Spleen (tissue), 11 donors: ENCODE results near the gene PCCA. TPM values are rescaled to one million over a fixed set of nuclear protein-coding genes. Genes with fewer than 3 reads are reported as not detected.

Experiments
- DNase-seq: peaks from one replicate; pipeline ENCODE4 v3.0.0-alpha.2; 2020
- H3K27ac ChIP-seq, 8 donors: fragments of 200-600 bp; sonication (generic) in 7 of 8; 1 replicate in 4 of 8; 2 replicates in 4 of 8; pipeline versions ENCODE4 v1.5.0 to v1.8.0; 2016 to 2021; ENCODE audit warnings: inconsistent platforms in 4 of 8, mild to moderate bottlenecking in 4 of 8, moderate library complexity in 1 of 8
- H3K27me3 ChIP-seq, 7 donors: fragments of 200-600 bp; sonication (generic) in 6 of 7; replicated peaks in 1 of 7; 1 replicate in 4 of 7; 2 replicates in 3 of 7; pipeline versions ENCODE4 v1.5.0 to v1.8.0; 2016 to 2021; ENCODE audit warnings: inconsistent platforms in 3 of 7, mild to moderate bottlenecking in 1 of 7
- H3K36me3 ChIP-seq, 6 donors: fragments of 200-600 bp; sonication (generic) in 5 of 6; 1 replicate in 4 of 6; 2 replicates in 2 of 6; pipeline versions ENCODE4 v1.5.0 to v1.8.0; 2016 to 2021; ENCODE audit warnings: inconsistent platforms in 2 of 6
- H3K4me1 ChIP-seq, 6 donors: fragments of 200-600 bp; sonication (generic) in 5 of 6; 1 replicate in 3 of 6; 2 replicates in 3 of 6; pipeline versions ENCODE4 v1.5.0 to v1.8.0; 2016 to 2021; ENCODE audit warnings: inconsistent platforms in 3 of 6
- H3K4me3 ChIP-seq, 8 donors: fragments of 200-600 bp; sonication (generic) in 7 of 8; 1 replicate in 4 of 8; 2 replicates in 4 of 8; pipeline versions ENCODE4 v1.5.0 to v1.8.0; 2016 to 2021; ENCODE audit warnings: inconsistent platforms in 4 of 8, mild to moderate bottlenecking in 4 of 8, moderate library complexity in 2 of 8
- H3K9me3 ChIP-seq, 8 donors: fragments of 200-600 bp; sonication (generic) in 7 of 8; 1 replicate in 4 of 8; 2 replicates in 4 of 8; pipeline versions ENCODE4 v1.5.0 to v1.8.0; 2016 to 2021; ENCODE audit warnings: inconsistent platforms in 4 of 8
- POLR2A ChIP-seq, 3 donors: fragments of 450-650 bp; IDR thresholded peaks; one replicate each; pipeline ENCODE4 v1.5.1; 2017; ENCODE audit warnings: antibody characterized with exemption in 3 of 3, mild to moderate bottlenecking in 1 of 3
- POLR2AphosphoS5 ChIP-seq, 3 donors: sonication (generic); formaldehyde crosslinking; IDR thresholded peaks; one replicate each; pipeline ENCODE4 v1.5.1; 2017; ENCODE audit warnings: antibody characterized with exemption in 3 of 3
- WGBS, 5 donors: extraction: QIAGEN DNeasy Blood & Tissue Kit in 3 of 5; methylation state at CpG; one replicate each; pipeline versions ENCODE4 v1.1.5 to v1.1.7; 2013 to 2018; 5-methylcytosine and 5-hydroxymethylcytosine counted together
- intact Hi-C: fragments of 100-400 bp; cut with DNase I; formaldehyde crosslinking; loops from one replicate; pipeline ENCODE4 v1.15.0; 2023; ENCODE audit warnings: low total_unique reads
- polyA plus RNA-seq, 3 donors: library from polyadenylated mRNA; stranded (reverse); fragments of 200-250 nt; gene quantifications; one replicate each; pipeline ENCODE4 v1.2.1, GENCODE V29; 2013
- total RNA-seq, 7 donors: library from RNA; depleted of rRNA in 3 of 7; stranded (reverse); fragments of >200 nt in 3 of 7; fragmentation: NEBNext Ultra II Directional in 4 of 7; extraction: Animal tissue kit (Norgen Biotek cat#: 25700) in 4 of 7; gene quantifications; one replicate each; pipeline versions ENCODE4 v1.1.0 to v1.2.1, GENCODE V29; 2016 to 2021
- TF ChIP-seq, protein P1 (sequence below), 11 experiments: fragments of 200-600 bp in 7 of 11; fragments of 450-650 bp in 4 of 11; sonication (generic) in 4 of 11; IDR thresholded peaks in 8 of 11; conservative IDR thresholded peaks in 3 of 11; 1 replicate in 7 of 11; 2 replicates in 4 of 11; pipeline versions ENCODE4 v1.4.0 to v1.8.0; 2016 to 2021; ENCODE audit warnings: antibody characterized with exemption in 11 of 11, inconsistent platforms in 4 of 11, mild to moderate bottlenecking in 1 of 11
- donor health status: healthy with polysubstance abuse.
- donor health status: DM: no; HTN: no; CAD: no; lungs with moderate emphysema.
- donor health status: DM: no; HTN: no; CAD: no.
- donor health status: Bipolar disorder and iron deficiency.
- donor health status: healthy.
- donor health status: DM: no; HTN: no; CAD: no.
- donor health status: DM: yes; HTN: yes; CAD: no.

Gene PCCA
- total and polyA plus RNA-seq, 10 donors, result 9.3 to 54.9 (median 43.9) TPM

DNA sequence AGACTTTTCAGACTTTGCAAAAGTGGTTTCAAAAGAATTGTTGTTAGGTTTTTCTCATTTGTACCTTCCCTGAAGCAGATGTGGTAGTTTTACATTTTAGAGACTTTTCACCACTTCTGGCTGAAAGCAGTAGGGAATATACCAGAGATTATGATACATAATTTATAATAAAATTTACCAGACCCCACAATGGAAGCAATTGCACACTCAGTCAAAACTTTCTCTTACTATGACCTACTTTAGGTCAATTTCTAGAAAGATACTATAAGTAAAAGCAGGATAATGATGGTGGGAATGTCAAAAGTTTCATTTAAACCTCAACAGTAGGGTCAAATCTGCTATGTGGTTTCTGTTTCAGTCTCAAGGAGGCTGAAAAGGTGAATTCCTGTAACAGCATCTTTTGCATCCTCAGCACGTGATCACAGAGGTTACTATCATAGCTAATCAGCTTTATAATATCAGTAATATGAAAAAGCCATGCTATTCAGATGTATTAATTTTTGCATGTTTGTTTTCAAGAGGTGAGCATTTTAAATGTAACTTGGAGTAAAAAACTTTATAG, 26.9 kb downstream of the PCCA start:
- intact Hi-C loops, result no loop called here
- H3K4me3 ChIP-seq, result no peak overlapping the region
- no peaks in the 10 kb centered on the region for H3K4me1 ChIP-seq
- no peak for DNase-seq
- TF ChIP-seq POLR2AphosphoS5 (IDR thresholded peaks at IDR 0.05) (no peak), POLR2A (IDR thresholded peaks at IDR 0.05) (no peak)
- TF ChIP-seq, protein P1, sequence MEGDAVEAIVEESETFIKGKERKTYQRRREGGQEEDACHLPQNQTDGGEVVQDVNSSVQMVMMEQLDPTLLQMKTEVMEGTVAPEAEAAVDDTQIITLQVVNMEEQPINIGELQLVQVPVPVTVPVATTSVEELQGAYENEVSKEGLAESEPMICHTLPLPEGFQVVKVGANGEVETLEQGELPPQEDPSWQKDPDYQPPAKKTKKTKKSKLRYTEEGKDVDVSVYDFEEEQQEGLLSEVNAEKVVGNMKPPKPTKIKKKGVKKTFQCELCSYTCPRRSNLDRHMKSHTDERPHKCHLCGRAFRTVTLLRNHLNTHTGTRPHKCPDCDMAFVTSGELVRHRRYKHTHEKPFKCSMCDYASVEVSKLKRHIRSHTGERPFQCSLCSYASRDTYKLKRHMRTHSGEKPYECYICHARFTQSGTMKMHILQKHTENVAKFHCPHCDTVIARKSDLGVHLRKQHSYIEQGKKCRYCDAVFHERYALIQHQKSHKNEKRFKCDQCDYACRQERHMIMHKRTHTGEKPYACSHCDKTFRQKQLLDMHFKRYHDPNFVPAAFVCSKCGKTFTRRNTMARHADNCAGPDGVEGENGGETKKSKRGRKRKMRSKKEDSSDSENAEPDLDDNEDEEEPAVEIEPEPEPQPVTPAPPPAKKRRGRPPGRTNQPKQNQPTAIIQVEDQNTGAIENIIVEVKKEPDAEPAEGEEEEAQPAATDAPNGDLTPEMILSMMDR (IDR thresholded peaks at IDR 0.05 in 8 of 11, conservative IDR thresholded peaks at IDR 0.05 in 3 of 11), result no peak
- H3K27me3 ChIP-seq, result no peaks in the 10 kb centered on the region
- WGBS, 5 donors, result 60 to 73% (median 68%) methylated on average over 1 of the region's 1 CpG
- no peaks in the 10 kb centered on the region for H3K9me3 ChIP-seq
- H3K27ac ChIP-seq, result no peak overlapping the region
- peaks cover 0 to 56% (median 7%) of the 10 kb centered on the region in 6 donors for H3K36me3 ChIP-seq

DNA sequence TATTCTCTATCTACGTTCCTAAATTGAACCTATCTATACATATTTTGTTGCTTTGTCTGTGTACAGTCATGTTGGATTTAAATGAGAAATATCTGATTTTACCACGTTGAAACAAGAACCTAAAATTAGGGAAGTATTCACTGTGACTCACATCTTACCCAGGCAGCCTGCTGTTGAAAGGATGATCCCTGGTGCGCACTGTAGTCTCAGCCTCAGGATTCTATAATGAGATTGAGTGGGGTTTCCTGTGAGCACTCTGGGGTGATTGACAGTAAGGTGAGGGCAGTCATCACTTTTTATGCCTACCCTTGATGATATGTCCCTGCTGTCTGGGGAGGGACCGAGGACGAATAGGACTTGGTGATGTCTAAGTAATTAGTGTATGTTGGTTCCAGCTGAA, 35.4 kb downstream of the PCCA start:
- WGBS, 5 donors, result 74 to 80% (median 76%) methylated on average over 5 of the region's 5 CpGs
- Histone ChIP-seq H3K36me3 (peaks cover 0 to 37% (median 4%) of the 10 kb centered on the region in 6 donors), H3K27me3 (no peaks in the 10 kb centered on the region), H3K27ac (no peak overlapping the region), H3K4me1 (peaks cover 0 to 4% (median under 1%) of the 10 kb centered on the region in 6 donors), H3K9me3 (peaks cover 0 to 19% (median 14%) of the 10 kb centered on the region in 8 donors), H3K4me3 (no peak overlapping the region)
- DNase-seq, result no peak
- TF ChIP-seq POLR2AphosphoS5 (IDR thresholded peaks at IDR 0.05) (no peak), POLR2A (IDR thresholded peaks at IDR 0.05) (no peak)
- TF ChIP-seq, protein P1 (IDR thresholded peaks at IDR 0.05 in 8 of 11, conservative IDR thresholded peaks at IDR 0.05 in 3 of 11), result no peak
- intact Hi-C loops, result no loop called here

DNA sequence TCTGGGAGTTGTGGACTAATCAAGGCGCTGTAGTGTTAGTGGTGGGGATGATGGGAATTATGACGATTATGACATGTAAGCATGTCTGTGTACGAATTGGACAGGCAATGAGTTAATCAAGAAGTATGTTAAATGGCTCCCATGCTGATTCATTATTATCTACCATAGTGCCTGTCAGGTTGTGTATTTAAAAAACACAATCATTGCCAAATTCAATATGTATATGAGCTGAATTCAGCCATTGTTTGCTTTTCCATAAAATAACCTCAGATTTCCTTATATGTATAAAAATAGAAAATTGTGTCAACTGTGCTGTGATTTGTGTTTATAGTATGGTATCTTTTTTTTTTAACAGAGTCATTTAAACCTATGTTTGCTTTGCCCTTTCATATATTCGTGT, 37.1 kb downstream of the PCCA start:
- 94 to 98% (median 96%) methylated on average over 4 of the region's 4 CpGs for WGBS, 5 donors
- H3K4me3 ChIP-seq, result no peak overlapping the region
- TF ChIP-seq POLR2AphosphoS5 (IDR thresholded peaks at IDR 0.05) (no peak), POLR2A (IDR thresholded peaks at IDR 0.05) (no peak)
- TF ChIP-seq, protein P1 (IDR thresholded peaks at IDR 0.05 in 8 of 11, conservative IDR thresholded peaks at IDR 0.05 in 3 of 11), result no peak
- no peak for DNase-seq
- H3K36me3 ChIP-seq, result peaks cover 0 to 21% (median 4%) of the 10 kb centered on the region in 6 donors
- H3K27me3 ChIP-seq, result no peaks in the 10 kb centered on the region
- H3K4me1 ChIP-seq, result peaks cover 0 to 21% (median 11%) of the 10 kb centered on the region in 6 donors
- H3K27ac ChIP-seq, result no peak overlapping the region
- intact Hi-C loops, result no loop called here
- H3K9me3 ChIP-seq, result peaks cover 0 to 19% (median 14%) of the 10 kb centered on the region in 8 donors

DNA sequence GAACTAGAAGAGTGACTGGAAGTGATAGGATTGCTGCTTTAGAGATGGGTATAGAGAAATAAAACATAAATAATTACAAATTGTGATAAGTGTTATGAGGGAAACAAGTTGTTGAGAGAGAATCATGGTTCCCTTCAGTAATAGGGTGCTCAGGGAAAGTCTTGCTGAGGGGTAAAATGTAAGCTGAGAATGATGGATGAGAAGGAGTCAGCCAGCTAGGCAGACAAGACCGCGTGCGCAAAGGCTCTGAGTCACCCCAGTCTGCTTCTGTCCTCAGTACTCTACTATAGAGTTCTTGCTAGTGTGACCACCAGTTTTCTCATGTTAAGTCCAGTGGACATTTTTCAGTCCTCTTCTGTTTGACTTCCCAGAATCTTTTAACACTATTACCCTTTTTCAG, 39.5 kb downstream of the PCCA start:
- Histone ChIP-seq H3K27me3 (no peaks in the 10 kb centered on the region), H3K9me3 (no peaks in the 10 kb centered on the region), H3K36me3 (peaks cover 0 to under 1% (median 0%) of the 10 kb centered on the region in 6 donors), H3K4me1 (peaks cover 0 to 26% (median 11%) of the 10 kb centered on the region in 6 donors), H3K4me3 (no peak overlapping the region), H3K27ac (no peak overlapping the region)
- TF ChIP-seq, protein P1 (IDR thresholded peaks at IDR 0.05 in 8 of 11, conservative IDR thresholded peaks at IDR 0.05 in 3 of 11), result no peak
- no peak for TF ChIP-seq POLR2AphosphoS5 (IDR thresholded peaks at IDR 0.05)
- TF ChIP-seq POLR2A (IDR thresholded peaks at IDR 0.05), result no peak
- intact Hi-C loops, result no loop called here
- DNase-seq, result no peak
- 89 to 98% (median 94%) methylated on average over 3 of the region's 3 CpGs for WGBS, 5 donors
